ENCODE measurements around the gene BEAN1.

The BEAN1 gene

GRCh38 chr16:66441586-66442375 is 14.7 kb downstream of the BEAN1 start:
- DNase-seq (ENCODE audit: low read depth): peak; percentile 63
- no peak overlapping the region for H3K4me3 ChIP-seq (ENCODE audit: low read length)
- TF ChIP-seq CTCF (conservative IDR thresholded peaks at IDR 0.05; ENCODE audit: low read length): no peak

GRCh38 chr16:66442502-66443268 is 15.6 kb downstream of the BEAN1 start:
- DNase-seq (ENCODE audit: low read depth): no peak

GRCh38 chr16:66443269-66443652 is 16.2 kb downstream of the BEAN1 start:
- peak; percentile 54 for DNase-seq (ENCODE audit: low read depth)
- TF ChIP-seq CTCF (conservative IDR thresholded peaks at IDR 0.05; ENCODE audit: low read length): no peak

More at GRCh38 chr16:66442502-66443268, 15.6 kb downstream of the BEAN1 start:
- H3K4me3 ChIP-seq (ENCODE audit: low read length): no peak overlapping the region
- no peak for TF ChIP-seq CTCF (conservative IDR thresholded peaks at IDR 0.05; ENCODE audit: low read length)

GRCh38 chr16:66444049-66444481 is 17.0 kb downstream of the BEAN1 start:
- DNase-seq (ENCODE audit: low read depth): no peak
- no peak for TF ChIP-seq CTCF (conservative IDR thresholded peaks at IDR 0.05; ENCODE audit: low read length)
- no peak overlapping the region for H3K4me3 ChIP-seq (ENCODE audit: low read length)

More at GRCh38 chr16:66443269-66443652, 16.2 kb downstream of the BEAN1 start:
- H3K4me3 ChIP-seq (ENCODE audit: low read length): no peak overlapping the region

GRCh38 chr16:66446737-66447136 is 19.6 kb downstream of the BEAN1 start:
- H3K4me3 ChIP-seq (ENCODE audit: low read length): no peak overlapping the region
- DNase-seq (ENCODE audit: low read depth): no peak
- TF ChIP-seq CTCF (conservative IDR thresholded peaks at IDR 0.05; ENCODE audit: low read length): no peak

GRCh38 chr16:66447491-66447890 is 20.4 kb downstream of the BEAN1 start:
- no peak for TF ChIP-seq CTCF (conservative IDR thresholded peaks at IDR 0.05; ENCODE audit: low read length)
- no peak overlapping the region for H3K4me3 ChIP-seq (ENCODE audit: low read length)
- DNase-seq (ENCODE audit: low read depth): no peak
